Left ventricle myocardium inferior (tissue), 1 donor: ENCODE measurements around the gene MFNG. TPM values are rescaled to one million over a fixed set of nuclear protein-coding genes. Genes with fewer than 3 reads are reported as not detected.

Experiments
- DNase-seq: peaks from one replicate; pipeline ENCODE4 v3.0.0-alpha.2; 2020
- H3K27ac ChIP-seq: fragments of 200-600 bp; replicated peaks from 2 replicates; pipeline ENCODE4 v1.8.0; 2021
- H3K27me3 ChIP-seq: fragments of 200-600 bp; 2 replicates; pipeline ENCODE4 v1.8.0; 2021; ENCODE audit warnings: low read depth
- H3K36me3 ChIP-seq: fragments of 200-600 bp; 2 replicates; pipeline ENCODE4 v1.8.0; 2021
- H3K4me1 ChIP-seq: fragments of 200-600 bp; 2 replicates; pipeline ENCODE4 v1.8.0; 2021
- H3K4me3 ChIP-seq: fragments of 200-600 bp; 2 replicates; pipeline ENCODE4 v1.8.0; 2021; ENCODE audit warnings: mild to moderate bottlenecking, moderate library complexity
- H3K9me3 ChIP-seq: fragments of 200-600 bp; replicated peaks from 2 replicates; pipeline ENCODE4 v1.8.0; 2021
- intact Hi-C: fragments of 100-400 bp; cut with micrococcal nuclease; formaldehyde crosslinking; loops from one replicate; pipeline ENCODE4 v1.11.0; 2022
- total RNA-seq: library from RNA; stranded (reverse); fragmentation: NEBNext Ultra II Directional; extraction: Animal tissue kit (Norgen Biotek cat#: 25700); gene quantifications from one replicate; pipeline ENCODE4 v1.2.1, GENCODE V29; 2021
- TF ChIP-seq, protein P1 (sequence below): fragments of 200-600 bp; IDR thresholded peaks from 2 replicates; pipeline ENCODE4 v1.8.0; 2021; ENCODE audit warnings: antibody characterized with exemption, mild to moderate bottlenecking, borderline replicate concordance
- donor health status: DM: no; HTN: yes; CAD: no; lungs with severe emphysema.

Gene MFNG
- total RNA-seq, 1 donor from 2014 or later, result 11.8 TPM

- Histone ChIP-seq H3K4me1 (no peaks in the 10 kb centered on the region), H3K36me3 (no peaks in the 10 kb centered on the region), H3K27ac (no peak overlapping the region), H3K4me3 (no peak overlapping the region), H3K9me3 (no peaks in the 10 kb centered on the region), H3K27me3 (peaks cover 74% of the 10 kb centered on the region)
- intact Hi-C loops, result no loop called here
- TF ChIP-seq, protein P1, sequence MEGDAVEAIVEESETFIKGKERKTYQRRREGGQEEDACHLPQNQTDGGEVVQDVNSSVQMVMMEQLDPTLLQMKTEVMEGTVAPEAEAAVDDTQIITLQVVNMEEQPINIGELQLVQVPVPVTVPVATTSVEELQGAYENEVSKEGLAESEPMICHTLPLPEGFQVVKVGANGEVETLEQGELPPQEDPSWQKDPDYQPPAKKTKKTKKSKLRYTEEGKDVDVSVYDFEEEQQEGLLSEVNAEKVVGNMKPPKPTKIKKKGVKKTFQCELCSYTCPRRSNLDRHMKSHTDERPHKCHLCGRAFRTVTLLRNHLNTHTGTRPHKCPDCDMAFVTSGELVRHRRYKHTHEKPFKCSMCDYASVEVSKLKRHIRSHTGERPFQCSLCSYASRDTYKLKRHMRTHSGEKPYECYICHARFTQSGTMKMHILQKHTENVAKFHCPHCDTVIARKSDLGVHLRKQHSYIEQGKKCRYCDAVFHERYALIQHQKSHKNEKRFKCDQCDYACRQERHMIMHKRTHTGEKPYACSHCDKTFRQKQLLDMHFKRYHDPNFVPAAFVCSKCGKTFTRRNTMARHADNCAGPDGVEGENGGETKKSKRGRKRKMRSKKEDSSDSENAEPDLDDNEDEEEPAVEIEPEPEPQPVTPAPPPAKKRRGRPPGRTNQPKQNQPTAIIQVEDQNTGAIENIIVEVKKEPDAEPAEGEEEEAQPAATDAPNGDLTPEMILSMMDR, result no peak
- DNase-seq, result no peak
Measured at GRCh38 chr22:37462436-37462835, 23.7 kb downstream of the MFNG start.

DNA sequence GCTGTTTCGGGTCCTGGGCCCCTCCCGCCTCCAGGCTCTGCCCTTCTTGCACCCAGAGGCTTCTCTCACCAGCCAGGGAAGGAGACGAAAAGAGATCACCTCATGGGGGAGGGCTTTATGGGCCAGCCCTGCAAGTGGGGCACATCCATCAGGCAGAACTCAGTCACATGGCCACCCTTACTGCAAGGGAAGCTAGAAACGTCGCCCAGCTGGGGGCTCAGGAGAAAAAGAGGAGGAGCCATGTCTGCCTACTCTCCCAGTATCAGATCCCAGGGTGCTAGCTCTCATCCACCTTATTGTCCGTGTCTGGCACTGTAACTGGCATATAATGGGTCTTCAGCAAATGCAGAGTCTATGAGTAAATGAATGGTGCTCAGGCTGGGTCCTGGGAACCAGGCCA is 24.2 kb downstream of the MFNG start:
- no peak overlapping the region for H3K27ac ChIP-seq
- intact Hi-C loops, result no loop called here
- no peaks in the 10 kb centered on the region for H3K4me1 ChIP-seq
- peaks cover 74% of the 10 kb centered on the region for H3K27me3 ChIP-seq
- DNase-seq, result no peak
- no peaks in the 10 kb centered on the region for H3K9me3 ChIP-seq
- TF ChIP-seq, protein P1, result no peak
- no peak overlapping the region for H3K4me3 ChIP-seq
- H3K36me3 ChIP-seq, result no peaks in the 10 kb centered on the region

DNA sequence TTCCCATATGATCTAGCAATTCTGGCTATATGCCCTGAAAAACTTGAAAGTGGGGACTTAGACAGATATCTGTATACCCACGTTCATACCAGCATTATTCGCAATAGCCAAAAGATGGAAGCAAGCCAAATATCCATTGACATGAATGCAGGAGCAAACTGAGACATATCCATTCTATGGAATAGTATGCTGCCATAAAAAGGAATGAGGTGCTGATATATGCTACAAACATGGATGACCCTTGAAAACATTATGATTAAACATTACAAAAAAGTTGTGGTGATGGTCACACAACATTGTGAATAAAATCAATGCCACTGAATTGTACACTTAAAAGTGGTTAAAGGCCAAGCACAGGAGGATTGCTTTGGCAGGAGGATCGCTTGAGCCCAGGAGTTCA is 25.5 kb downstream of the MFNG start:
- no peak for DNase-seq
- Histone ChIP-seq H3K27ac (no peak overlapping the region), H3K36me3 (no peaks in the 10 kb centered on the region), H3K9me3 (no peaks in the 10 kb centered on the region), H3K27me3 (peaks cover 74% of the 10 kb centered on the region), H3K4me1 (no peaks in the 10 kb centered on the region), H3K4me3 (no peak overlapping the region)
- TF ChIP-seq, protein P1, result no peak
- intact Hi-C loops, result no loop called here

DNA sequence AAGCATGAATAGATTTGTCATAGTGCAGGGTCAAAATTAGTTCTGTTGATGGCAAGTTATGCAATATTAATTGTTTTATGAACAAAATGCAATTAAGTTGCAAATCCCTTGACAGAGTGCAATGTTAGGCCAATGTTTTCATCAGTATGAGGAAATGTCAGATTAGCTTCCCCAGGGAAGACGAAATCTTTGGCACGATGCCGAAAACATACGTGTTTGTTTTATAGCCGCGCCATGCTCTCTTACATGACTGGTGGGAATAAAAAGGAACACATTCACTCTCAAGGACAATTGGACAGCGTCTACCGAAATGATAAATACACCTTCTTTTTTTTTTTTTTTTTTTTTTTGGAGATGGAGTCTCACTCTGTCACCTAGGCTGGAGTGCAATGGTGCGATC is 27.0 kb downstream of the MFNG start:
- H3K27me3 ChIP-seq, result peaks cover 80% of the 10 kb centered on the region
- no peak overlapping the region for H3K4me3 ChIP-seq

DNA sequence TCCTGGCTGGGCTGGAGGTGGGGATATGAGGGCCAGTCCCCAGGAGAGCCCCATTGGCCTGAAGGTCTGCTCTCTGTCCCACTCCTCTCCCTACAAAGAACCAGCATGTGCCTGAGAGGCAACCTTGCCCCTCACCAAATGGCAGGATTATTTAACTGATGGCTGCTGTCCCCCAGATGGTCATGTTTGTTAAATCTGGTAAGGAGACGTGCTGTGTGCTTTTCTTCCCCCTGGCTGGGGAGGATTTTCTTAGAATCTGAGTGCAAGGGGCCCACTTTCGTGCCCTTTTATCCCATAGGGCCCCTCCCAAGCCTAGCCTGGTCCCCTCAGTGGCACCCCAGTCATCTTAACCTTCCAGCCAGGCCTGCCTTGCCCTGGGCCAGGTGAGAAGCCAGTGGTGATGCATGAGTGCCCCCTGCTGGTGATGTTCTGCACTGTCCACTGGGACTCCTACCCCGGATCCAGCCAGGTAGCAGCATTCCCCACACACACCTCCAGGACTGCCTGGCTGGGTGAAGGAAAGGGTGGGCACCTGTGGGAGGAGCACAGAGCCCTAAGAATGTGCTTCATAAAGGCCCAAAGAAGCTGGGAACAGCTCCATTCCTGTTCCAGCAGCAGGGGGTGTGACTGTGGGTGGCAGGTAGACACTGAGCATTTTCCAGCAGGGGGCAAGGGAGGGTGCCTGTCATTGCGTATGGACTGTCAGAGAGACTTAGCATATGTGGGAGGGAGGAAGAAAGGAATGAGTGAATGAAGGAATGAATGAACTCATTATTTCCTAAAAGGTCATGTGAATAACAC is 28.9 kb downstream of the MFNG start:
- H3K36me3 ChIP-seq, result no peaks in the 10 kb centered on the region
- intact Hi-C loops, result no loop called here
- peak; percentile 62 for DNase-seq
- H3K4me1 ChIP-seq, result no peaks in the 10 kb centered on the region
- H3K27ac ChIP-seq, result no peak overlapping the region
- no peak overlapping the region for H3K4me3 ChIP-seq
- peaks cover 85% of the 10 kb centered on the region for H3K27me3 ChIP-seq
- no peaks in the 10 kb centered on the region for H3K9me3 ChIP-seq
- TF ChIP-seq, protein P1, result peak; percentile 85

More for the DNA sequence above, 27.0 kb downstream of the MFNG start:
- Histone ChIP-seq H3K36me3 (no peaks in the 10 kb centered on the region), H3K9me3 (no peaks in the 10 kb centered on the region), H3K27ac (no peak overlapping the region), H3K4me1 (no peaks in the 10 kb centered on the region)
- TF ChIP-seq, protein P1, result no peak
- no peak for DNase-seq
- intact Hi-C loops, result no loop called here
